ENCODE measurements around the gene CNP.

CNP gene

GRCh38 chr17:41941168-41941567 lies 25.4 kb upstream of the CNP start:
- DNase-seq (ENCODE audit: low spot score): no peak

GRCh38 chr17:41942626-41943373 lies 23.8 kb upstream of the CNP start:
- no peak for FAIRE-seq

More at GRCh38 chr17:41941168-41941567, 25.4 kb upstream of the CNP start:
- no peak for FAIRE-seq

GRCh38 chr17:41943492-41943891 lies 23.1 kb upstream of the CNP start:
- FAIRE-seq (no peak), DNase-seq (ENCODE audit: low spot score) (no peak)

More at GRCh38 chr17:41942626-41943373, 23.8 kb upstream of the CNP start:
- no peak for DNase-seq (ENCODE audit: low spot score)

GRCh38 chr17:41944943-41945342 lies 21.7 kb upstream of the CNP start:
- no peak for DNase-seq (ENCODE audit: low spot score)
- FAIRE-seq: no peak

- FAIRE-seq (no peak), DNase-seq (ENCODE audit: low spot score) (no peak)
Observed at GRCh38 chr17:41948762-41949460, 17.7 kb upstream of the CNP start.

GRCh38 chr17:41956522-41956921 lies 10.1 kb upstream of the CNP start:
- no peak for DNase-seq (ENCODE audit: low spot score)
- no peak for FAIRE-seq

GRCh38 chr17:41957031-41957868 lies 9.3 kb upstream of the CNP start:
- FAIRE-seq (no peak), DNase-seq (ENCODE audit: low spot score) (peak; percentile 20)

- DNase-seq (ENCODE audit: low spot score) (no peak), FAIRE-seq (no peak)
Observed at GRCh38 chr17:41957869-41958439, 8.6 kb upstream of the CNP start.

GRCh38 chr17:41959030-41959335 lies 7.6 kb upstream of the CNP start:
- DNase-seq (ENCODE audit: low spot score): no peak
- FAIRE-seq: no peak

GRCh38 chr17:41959336-41960095 lies 7.1 kb upstream of the CNP start:
- DNase-seq (ENCODE audit: low spot score) (peak; percentile 16), FAIRE-seq (no peak)

- DNase-seq (ENCODE audit: low spot score) (no peak), FAIRE-seq (no peak)
Observed at GRCh38 chr17:41962111-41962510, 4.5 kb upstream of the CNP start.

- DNase-seq (ENCODE audit: low spot score) (peak; percentile 18), FAIRE-seq (no peak)
Observed at GRCh38 chr17:41962768-41963434, 3.7 kb upstream of the CNP start.

- DNase-seq (ENCODE audit: low spot score): peak; percentile 33
- no peak for FAIRE-seq
Observed at GRCh38 chr17:41965694-41966462, 717 bp upstream of the CNP start.

GRCh38 chr17:41967141-41967920 lies 736 bp downstream of the CNP start:
- DNase-seq (ENCODE audit: low spot score) (no peak), FAIRE-seq (no peak)

GRCh38 chr17:41967921-41968578 lies 1.5 kb downstream of the CNP start:
- DNase-seq (ENCODE audit: low spot score) (no peak), FAIRE-seq (no peak)

GRCh38 chr17:41968676-41969075 lies 2.1 kb downstream of the CNP start:
- FAIRE-seq (no peak), DNase-seq (ENCODE audit: low spot score) (no peak)

GRCh38 chr17:41970901-41971331 lies 4.3 kb downstream of the CNP start:
- DNase-seq (ENCODE audit: low spot score): no peak

More at GRCh38 chr17:41970901-41971331, 4.3 kb downstream of the CNP start:
- FAIRE-seq: no peak

All from RCC 7860 (cell line).